K562 (cell line): ENCODE results near the gene ZNF774. TPM values are rescaled to one million over a fixed set of nuclear protein-coding genes. Genes with fewer than 3 reads are reported as not detected.

Experiments used
- ATAC-seq: fragments of 200-7000 bp; cut with Tn5 transposase; 3 replicates; pipeline ENCODE4 v1.9.1; 2020; ENCODE audit warnings: moderate library complexity
- BruUV-seq: library from RNA; stranded (reverse); fragments of 400-500 nt; replicated peaks from 2 replicates; lab custom pipeline; 2021; lab: Mats Ljungman, UMichigan
- CTCF ChIA-PET: fragments of 300-600 bp; formaldehyde crosslinking; extraction: SDS; loops from one replicate; lab custom pipeline; 2021; ENCODE audit warnings: low intra/inter-chr PET ratio; lab: Yijun Ruan, JAX
- POLR2A ChIA-PET: fragments of 300-600, 350-650 bp; sonication (Branson Sonifier 250); formaldehyde crosslinking; extraction: SDS; loops from one replicate; lab custom pipeline; 2021; ENCODE audit warnings: antibody characterized with exemption, inconsistent platforms; lab: Yijun Ruan, JAX
- DNase-seq, 4 experiments: peaks; one replicate each; pipeline versions ENCODE4 v3.0.0 to v3.0.0-alpha.2; 2011 to 2018; ENCODE audit warnings: low spot score in 3 of 4, mixed read lengths in 3 of 4; ENCODE audit errors: extremely low read depth in 1 of 4
- FAIRE-seq: peaks from 2 replicates; lab custom pipeline; 2011; peaks lifted over from hg19 to GRCh38; lab: Jason Lieb, UNC
- H2AFZ ChIP-seq: 2 replicates; pipeline ENCODE4 v1.6.0; 2011; ENCODE audit warnings: low read depth, low read length, control low read depth, inconsistent platforms
- H3K27ac ChIP-seq: fragments of 200-600 bp; 3 replicates; pipeline ENCODE4 v1.8.0; 2011; ENCODE audit warnings: low read depth, mild to moderate bottlenecking, control low read depth, inconsistent platforms, low read length, moderate library complexity, mixed read lengths; ENCODE audit errors: extremely low read depth
- H3K27me3 ChIP-seq, 2 experiments: fragments of 300-600 bp in 1 of 2; 2 replicates in 1 of 2; 3 replicates in 1 of 2; pipeline versions ENCODE4 v1.6.0 to v1.8.0; 2011; ENCODE audit warnings: inconsistent platforms in 2 of 2, low read length in 2 of 2, mild to moderate bottlenecking in 1 of 2, mixed read lengths in 1 of 2, moderate library complexity in 1 of 2; ENCODE audit not compliant: control insufficient read depth in 2 of 2, insufficient read depth in 2 of 2
- H3K36me3 ChIP-seq: fragments of 300-600 bp; 3 replicates; pipeline ENCODE4 v1.8.0; 2011; ENCODE audit warnings: mild to moderate bottlenecking, low read length, inconsistent platforms; ENCODE audit not compliant: control insufficient read depth, insufficient read depth
- H3K4me1 ChIP-seq, 2 experiments: fragments of 200-600 bp in 1 of 2; replicated peaks in 1 of 2; 2 replicates in 1 of 2; 3 replicates in 1 of 2; pipeline versions ENCODE4 v1.5.1 to v1.8.0; 2011; ENCODE audit warnings: inconsistent platforms in 2 of 2, low read length in 2 of 2, mild to moderate bottlenecking in 1 of 2, mixed read lengths in 1 of 2, moderate library complexity in 1 of 2; ENCODE audit not compliant: control insufficient read depth in 2 of 2, insufficient read depth in 2 of 2
- H3K4me2 ChIP-seq: 2 replicates; pipeline ENCODE4 v1.6.1; 2011; ENCODE audit warnings: low read length, control low read depth, inconsistent platforms, mixed read lengths; ENCODE audit not compliant: insufficient read depth
- H3K4me3 ChIP-seq: fragments of 200-600 bp; sonication (generic), shearing (Covaris generic); 2 replicates; pipeline ENCODE4 v1.5.1; 2016; ENCODE audit warnings: control low read depth, inconsistent platforms
- H3K79me2 ChIP-seq: fragments of 200-600 bp; 3 replicates; pipeline ENCODE4 v1.8.0; 2011; ENCODE audit warnings: low read length, inconsistent platforms; ENCODE audit not compliant: control insufficient read depth, insufficient read depth
- H3K9ac ChIP-seq, 2 experiments: 2 replicates each; pipeline versions ENCODE4 v1.6.0 to v1.6.1; 2011; ENCODE audit warnings: low read depth in 2 of 2, low read length in 2 of 2, control low read depth in 1 of 2, inconsistent platforms in 1 of 2, mild to moderate bottlenecking in 1 of 2, mixed read lengths in 1 of 2; ENCODE audit not compliant: insufficient read depth in 1 of 2
- H3K9me1 ChIP-seq: one replicate; pipeline ENCODE4 v1.6.0; 2011; ENCODE audit warnings: inconsistent platforms, mild to moderate bottlenecking, low read length, moderate library complexity; ENCODE audit not compliant: control insufficient read depth, insufficient read depth
- H3K9me3 ChIP-seq: replicated peaks from 2 replicates; pipeline ENCODE4 v1.5.1; 2011; ENCODE audit warnings: low read depth, low read length, inconsistent platforms; ENCODE audit not compliant: control insufficient read depth, insufficient read depth
- H4K20me1 ChIP-seq: replicated peaks from 2 replicates; pipeline ENCODE4 v1.6.1; 2011; ENCODE audit warnings: low read length, inconsistent platforms, mixed read lengths; ENCODE audit not compliant: control insufficient read depth, insufficient read depth
- FUS ChIP-seq: fragments of 200-400 bp; formaldehyde crosslinking; optimal IDR thresholded peaks from 2 replicates; pipeline ENCODE3; 2017; ENCODE audit warnings: low read depth, low read length
- SMARCA5 ChIP-seq: fragments of 450-650 bp; IDR thresholded peaks from 2 replicates; pipeline ENCODE4 v1.6.1; 2016
- ZNF263 ChIP-seq: sonication (generic); formaldehyde crosslinking; IDR thresholded peaks from 2 replicates; pipeline ENCODE4 v1.8.0; 2022; ENCODE audit warnings: mild to moderate bottlenecking, missing genetic modification reagents, borderline replicate concordance
- WGBS: fragments of 100-300 bp; shearing (Covaris generic); methylation state at CpG from one replicate; pipeline ENCODE4 v1.1.6; 2016; ENCODE audit warnings: low coverage, mixed read lengths; ENCODE audit not compliant: insufficient coverage; ENCODE audit errors: missing lambda C conversion rate; 5-methylcytosine and 5-hydroxymethylcytosine counted together
- in situ Hi-C: fragments of 300-500 bp; cut with MboI; formaldehyde crosslinking; loops from 4 replicates; pipeline ENCODE4 v1.15.0; 2018; ENCODE audit warnings: inconsistent platforms, mixed read lengths
- intact Hi-C: fragments of 100-400 bp; cut with micrococcal nuclease; formaldehyde crosslinking; loops from 2 replicates; pipeline ENCODE4 v1.14.2; 2022
- polyA plus RNA-seq, 8 experiments: library from polyadenylated mRNA; depleted of rRNA in 4 of 8; stranded (reverse) in 5 of 8; unstranded in 3 of 8; fragments of >200 nt; fragmentation: Nextera tagmentation in 2 of 8; fragmentation: Illumina TruSeq in 1 of 8; extraction: Ambion mirVana in 2 of 8; extraction: Trizol in 1 of 8; gene quantifications; 2 replicates each; pipeline versions ENCODE4 v1.2.1 to v1.2.3, GENCODE V29; 2011 to 2014; ENCODE audit warnings: inconsistent platforms in 1 of 8, missing spikeins in 1 of 8
- total RNA-seq, 7 experiments: library from RNA; depleted of rRNA in 6 of 7; stranded (reverse); fragments of >200 nt in 6 of 7; fragmentation: Illumina TruSeq in 2 of 7; extraction: Trizol in 2 of 7; gene quantifications; 2 replicates each; pipeline versions ENCODE4 v1.2.1 to v1.2.3, GENCODE V29; 2011 to 2021; ENCODE audit warnings: low replicate concordance in 1 of 7
- TF ChIP-seq, protein P1 (sequence below): IDR thresholded peaks from 3 replicates; pipeline ENCODE4 v1.6.1; 2011; ENCODE audit warnings: borderline replicate concordance, mild to moderate bottlenecking; ENCODE audit not compliant: insufficient read length, insufficient read depth

The ZNF774 gene
- total and polyA plus RNA-seq, 9 of the 15 experiments (the other 6 are each of a cell fraction or from before 2014, with no cell fraction given) = 0.32 to 2.0 (median 1.2) TPM

GRCh38 chr15:90309020-90309419, 43.1 kb upstream of the ZNF774 start:
- Histone ChIP-seq H2AFZ (peak overlapping the region; percentile 81), H3K9me3 (no peaks in the 10 kb centered on the region), H3K27ac (no peak overlapping the region), H3K4me2 (no peak overlapping the region), H4K20me1 (no peaks in the 10 kb centered on the region), H3K9me1 (no peaks in the 10 kb centered on the region), H3K4me3 (no peak overlapping the region), H3K79me2 (no peaks in the 10 kb centered on the region), H3K27me3 (no peaks in the 10 kb centered on the region), H3K4me1 (peaks cover 0 to 2% of the 10 kb centered on the region in 2 experiments; a peak in 1 of 5 replicates), H3K36me3 (no peaks in the 10 kb centered on the region), H3K9ac (no peak overlapping the region)
- CTCF ChIA-PET = no interaction called here
- 75% methylated on average over 4 of the region's 4 CpGs for WGBS
- DNase-seq (no peak), ATAC-seq (peak; percentile 47; the same call in 2 of the 3 replicates), FAIRE-seq (no peak)
- BruUV-seq = no TSS peak
- TF ChIP-seq SMARCA5 = no peak
- TF ChIP-seq, protein P1, sequence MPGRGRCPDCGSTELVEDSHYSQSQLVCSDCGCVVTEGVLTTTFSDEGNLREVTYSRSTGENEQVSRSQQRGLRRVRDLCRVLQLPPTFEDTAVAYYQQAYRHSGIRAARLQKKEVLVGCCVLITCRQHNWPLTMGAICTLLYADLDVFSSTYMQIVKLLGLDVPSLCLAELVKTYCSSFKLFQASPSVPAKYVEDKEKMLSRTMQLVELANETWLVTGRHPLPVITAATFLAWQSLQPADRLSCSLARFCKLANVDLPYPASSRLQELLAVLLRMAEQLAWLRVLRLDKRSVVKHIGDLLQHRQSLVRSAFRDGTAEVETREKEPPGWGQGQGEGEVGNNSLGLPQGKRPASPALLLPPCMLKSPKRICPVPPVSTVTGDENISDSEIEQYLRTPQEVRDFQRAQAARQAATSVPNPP = no peak
- intact Hi-C loops = no loop called here
- POLR2A ChIA-PET = no interaction called here
- in situ Hi-C loops = loop anchor here (25.0 kb wide), 1 partner anchor 928 kb away; no protein-coding TSS in a partner anchor

- no peak overlapping the region for H2AFZ ChIP-seq
- no peaks in the 10 kb centered on the region for H3K9me1 ChIP-seq
- CTCF ChIA-PET = no interaction called here
- ATAC-seq (no peak), DNase-seq (no peak)
- H3K9ac ChIP-seq = no peak overlapping the region
- no peak overlapping the region for H3K27ac ChIP-seq
- no peaks in the 10 kb centered on the region for H3K36me3 ChIP-seq
- peak; percentile 44; the same call in 1 of the 2 replicates for TF ChIP-seq ZNF263 (CRISPR knock-in tag)
- no peak for TF ChIP-seq FUS
- TF ChIP-seq, all 486 proteins: peak for 1
- in situ Hi-C loops (loop anchor here (10.0 to 25.0 kb wide), 2 partner anchors 569 to 922 kb away; partner anchors contain the start of gene FES), intact Hi-C loops (no loop called here)
- Histone ChIP-seq H3K27me3 (no peaks in the 10 kb centered on the region), H3K79me2 (no peaks in the 10 kb centered on the region), H4K20me1 (no peaks in the 10 kb centered on the region), H3K4me1 (peaks cover 3% of the 10 kb centered on the region in 2 experiments; a peak in 2 of 5 replicates), H3K4me2 (no peak overlapping the region), H3K9me3 (no peaks in the 10 kb centered on the region), H3K4me3 (no peak overlapping the region)
- WGBS = 62% methylated on average over 3 of the region's 5 CpGs
- POLR2A ChIA-PET = interaction anchor here (0.9 kb wide), 1 partner anchor 281 kb away, joined by 3 read pairs; no protein-coding TSS in a partner anchor
- no peak for FAIRE-seq
- no TSS peak for BruUV-seq
Observed at GRCh38 chr15:90315278-90315982, 36.7 kb upstream of the ZNF774 start.
